PC-9 (cell line): ENCODE results near the gene RRH. TPM values are rescaled to one million over a fixed set of nuclear protein-coding genes. Genes with fewer than 3 reads are reported as not detected.

Source experiments
- BruUV-seq: library from RNA; stranded (reverse); fragments of 400-500 nt; replicated peaks from 2 replicates; lab custom pipeline; 2021; lab: Mats Ljungman, UMichigan
- CTCF ChIA-PET: fragments of 300-600 bp; sonication (Branson Sonifier 250); formaldehyde crosslinking; loops from one replicate; lab custom pipeline; 2022; ENCODE audit warnings: antibody characterized with exemption; lab: Charles Lee
- POLR2A ChIA-PET: fragments of 300-600 bp; sonication (Branson Sonifier 250); formaldehyde crosslinking; loops from one replicate; lab custom pipeline; 2022; ENCODE audit warnings: antibody characterized with exemption; ENCODE audit not compliant: unreplicated experiment; lab: Charles Lee
- DNase-seq, 2 experiments: peaks; one replicate each; pipeline versions ENCODE4 v3.0.0 to v3.0.0-alpha.2; 2015 to 2022; ENCODE audit warnings: mixed read lengths in 1 of 2
- H2AFZ ChIP-seq: fragments of 200-600 bp; sonication (generic); 2 replicates; pipeline ENCODE4 v1.8.1; 2017; ENCODE audit warnings: antibody characterized with exemption
- H3F3A ChIP-seq: fragments of 200-600 bp; sonication (generic); 2 replicates; pipeline ENCODE4 v1.8.1; 2017; ENCODE audit warnings: antibody characterized with exemption, mild to moderate bottlenecking, low read depth; ENCODE audit not compliant: insufficient read depth
- H3K27ac ChIP-seq: fragments of 200-600 bp; sonication (generic); 2 replicates; pipeline ENCODE4 v1.6.1; 2016; ENCODE audit warnings: mixed run types
- H3K27me3 ChIP-seq: fragments of 200-600 bp; sonication (generic); 2 replicates; pipeline ENCODE4 v1.6.1; 2016; ENCODE audit warnings: low read depth, mixed run types; ENCODE audit not compliant: insufficient read depth
- H3K36me3 ChIP-seq: fragments of 200-600 bp; sonication (generic); 2 replicates; pipeline ENCODE4 v1.6.1; 2016; ENCODE audit warnings: low read depth, mixed run types
- H3K4me1 ChIP-seq: fragments of 200-600 bp; sonication (generic); replicated peaks from 2 replicates; pipeline ENCODE4 v1.6.1; 2016; ENCODE audit warnings: mixed run types; ENCODE audit not compliant: insufficient read depth
- H3K4me2 ChIP-seq: fragments of 200-600 bp; sonication (generic); 2 replicates; pipeline ENCODE4 v1.6.1; 2017; ENCODE audit warnings: mixed run types
- H3K4me3 ChIP-seq: fragments of 200-600 bp; sonication (generic); 2 replicates; pipeline ENCODE4 v1.6.1; 2016; ENCODE audit warnings: mixed run types
- H3K79me2 ChIP-seq: fragments of 200-600 bp; sonication (generic); 2 replicates; pipeline ENCODE4 v1.6.1; 2017; ENCODE audit warnings: low read depth, mixed run types
- H3K9me2 ChIP-seq: fragments of 200-600 bp; sonication (generic); 2 replicates; pipeline ENCODE4 v1.8.1; 2017; ENCODE audit warnings: mild to moderate bottlenecking; ENCODE audit not compliant: insufficient read depth
- H3K9me3 ChIP-seq: fragments of 200-600 bp; sonication (generic); 2 replicates; pipeline ENCODE4 v1.8.1; 2016; ENCODE audit warnings: low read depth; ENCODE audit not compliant: insufficient read depth
- H4K20me1 ChIP-seq: fragments of 200-600 bp; sonication (generic); 2 replicates; pipeline ENCODE4 v1.8.1; 2017; ENCODE audit not compliant: insufficient read depth
- EZH2 ChIP-seq: fragments of 200-600 bp; sonication (generic); IDR thresholded peaks from 2 replicates; pipeline ENCODE4 v1.8.0; 2017; ENCODE audit warnings: antibody characterized with exemption, low read depth
- intact Hi-C: fragments of 100-400 bp; cut with micrococcal nuclease; formaldehyde crosslinking; loops from one replicate; pipeline ENCODE4 v1.10.0; 2022; ENCODE audit not compliant: unreplicated experiment
- total RNA-seq: library from RNA; stranded (reverse); gene quantifications from 2 replicates; pipeline ENCODE4 v1.2.3, GENCODE V29; 2021
- TF ChIP-seq, protein P1 (sequence below): fragments of 200-600 bp; sonication (generic); conservative IDR thresholded peaks from 2 replicates; pipeline ENCODE4 v1.6.1; 2017; ENCODE audit warnings: mixed run types, antibody characterized with exemption, mild to moderate bottlenecking, moderate library complexity

The RRH gene
- total RNA-seq, 1 experiment from 2014 or later: 0.24 TPM

DNA sequence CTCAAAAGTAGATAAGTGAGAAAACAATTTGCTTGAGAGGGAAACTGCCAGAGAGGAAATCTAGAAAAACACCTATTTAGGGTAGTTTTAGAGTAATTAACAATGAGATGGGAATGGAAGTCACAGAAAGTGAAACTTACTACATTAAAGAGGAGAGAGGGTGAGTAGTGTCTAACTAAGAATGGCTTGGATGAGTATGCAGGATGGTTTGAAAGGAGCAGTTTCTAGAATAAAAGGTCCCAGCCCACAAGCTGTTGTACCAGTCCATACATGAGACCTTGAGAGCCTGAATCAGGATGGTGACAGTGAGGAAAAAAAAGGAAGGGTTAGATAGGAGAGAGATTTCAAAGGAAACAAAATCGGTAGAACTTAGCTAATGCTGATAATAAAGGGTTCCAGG lies 10.9 kb upstream of the RRH start:
- intact Hi-C loops: loop anchor here (5.0 kb wide), 2 partner anchors 115 to 160 kb away; partner anchors contain the start of gene CASP6
- Histone ChIP-seq H4K20me1 (no peaks in the 10 kb centered on the region), H3K4me1 (peaks cover 20% of the 10 kb centered on the region), H3K4me3 (peak overlapping the region; percentile 90), H3K4me2 (peak overlapping the region; percentile 96), H2AFZ (no peak overlapping the region), H3K27ac (no peak overlapping the region), H3K36me3 (peaks cover 9% of the 10 kb centered on the region), H3K27me3 (no peaks in the 10 kb centered on the region), H3F3A (peaks cover 19% of the 10 kb centered on the region; the same call in 1 of the 2 replicates), H3K9me2 (no peaks in the 10 kb centered on the region), H3K79me2 (peaks cover 46% of the 10 kb centered on the region), H3K9me3 (no peaks in the 10 kb centered on the region)
- no peak for TF ChIP-seq EZH2
- TF ChIP-seq, protein P1, sequence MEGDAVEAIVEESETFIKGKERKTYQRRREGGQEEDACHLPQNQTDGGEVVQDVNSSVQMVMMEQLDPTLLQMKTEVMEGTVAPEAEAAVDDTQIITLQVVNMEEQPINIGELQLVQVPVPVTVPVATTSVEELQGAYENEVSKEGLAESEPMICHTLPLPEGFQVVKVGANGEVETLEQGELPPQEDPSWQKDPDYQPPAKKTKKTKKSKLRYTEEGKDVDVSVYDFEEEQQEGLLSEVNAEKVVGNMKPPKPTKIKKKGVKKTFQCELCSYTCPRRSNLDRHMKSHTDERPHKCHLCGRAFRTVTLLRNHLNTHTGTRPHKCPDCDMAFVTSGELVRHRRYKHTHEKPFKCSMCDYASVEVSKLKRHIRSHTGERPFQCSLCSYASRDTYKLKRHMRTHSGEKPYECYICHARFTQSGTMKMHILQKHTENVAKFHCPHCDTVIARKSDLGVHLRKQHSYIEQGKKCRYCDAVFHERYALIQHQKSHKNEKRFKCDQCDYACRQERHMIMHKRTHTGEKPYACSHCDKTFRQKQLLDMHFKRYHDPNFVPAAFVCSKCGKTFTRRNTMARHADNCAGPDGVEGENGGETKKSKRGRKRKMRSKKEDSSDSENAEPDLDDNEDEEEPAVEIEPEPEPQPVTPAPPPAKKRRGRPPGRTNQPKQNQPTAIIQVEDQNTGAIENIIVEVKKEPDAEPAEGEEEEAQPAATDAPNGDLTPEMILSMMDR: no peak
- DNase-seq: no peak
- ChIA-PET CTCF (no interaction called here), POLR2A (interaction anchor here (0.6 kb wide), 1 partner anchor 96 kb away, joined by 6 read pairs; the partner anchor contains the start of gene EGF)
- BruUV-seq: no TSS peak

DNA sequence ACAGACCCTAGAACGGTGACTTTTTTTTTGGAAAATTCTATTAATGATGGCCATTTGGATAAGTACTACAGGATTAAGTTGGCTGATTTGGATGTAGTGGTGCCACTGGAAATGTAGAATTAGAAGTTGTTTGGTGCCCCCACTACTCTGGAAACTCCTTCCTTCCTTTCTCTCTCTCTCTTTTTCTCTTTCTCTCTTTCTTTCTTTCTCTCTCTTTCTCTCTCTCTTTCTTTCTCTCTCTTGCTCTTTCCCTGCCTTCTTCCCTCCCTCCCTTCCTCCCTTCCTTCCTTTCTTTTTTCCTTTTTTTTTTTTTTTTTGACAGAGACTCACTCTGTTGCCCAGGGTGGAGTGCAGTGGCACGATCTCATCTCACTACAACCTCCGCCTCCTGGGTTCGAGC lies 9.5 kb upstream of the RRH start:
- intact Hi-C loops: loop anchor here (5.0 kb wide), 2 partner anchors 116 to 159 kb away; partner anchors contain the start of gene CASP6
- no peaks in the 10 kb centered on the region for H3K27me3 ChIP-seq
- TF ChIP-seq, protein P1: no peak
- no peak for TF ChIP-seq EZH2
- no peaks in the 10 kb centered on the region for H3K9me3 ChIP-seq
- H3K79me2 ChIP-seq: peaks cover 46% of the 10 kb centered on the region
- no peak overlapping the region for H3K4me3 ChIP-seq
- ChIA-PET CTCF (no interaction called here), POLR2A (no interaction called here)
- peaks cover 20% of the 10 kb centered on the region for H3K4me1 ChIP-seq
- H3K27ac ChIP-seq: no peak overlapping the region
- no peak for DNase-seq
- peaks cover 24% of the 10 kb centered on the region; the same call in 1 of the 2 replicates for H3F3A ChIP-seq
- no peaks in the 10 kb centered on the region for H3K9me2 ChIP-seq
- no peak overlapping the region for H3K4me2 ChIP-seq
- no peak overlapping the region for H2AFZ ChIP-seq
- H3K36me3 ChIP-seq: peaks cover 9% of the 10 kb centered on the region
- no TSS peak for BruUV-seq
- no peaks in the 10 kb centered on the region for H4K20me1 ChIP-seq

- H3K79me2 ChIP-seq: peaks cover 45% of the 10 kb centered on the region
- H3K36me3 ChIP-seq: peaks cover 13% of the 10 kb centered on the region
- no peak overlapping the region for H3K4me3 ChIP-seq
- intact Hi-C loops: no loop called here
- no peak for DNase-seq
- H3K9me2 ChIP-seq: no peaks in the 10 kb centered on the region
- no peak overlapping the region for H3K27ac ChIP-seq
- no peaks in the 10 kb centered on the region for H4K20me1 ChIP-seq
- peaks cover 12% of the 10 kb centered on the region for H3K4me1 ChIP-seq
- CTCF ChIA-PET: no interaction called here
- H2AFZ ChIP-seq: no peak overlapping the region
- H3F3A ChIP-seq: peaks cover 11% of the 10 kb centered on the region; the same call in 1 of the 2 replicates
- no peak overlapping the region for H3K4me2 ChIP-seq
- no TSS peak for BruUV-seq
- H3K9me3 ChIP-seq: no peaks in the 10 kb centered on the region
- H3K27me3 ChIP-seq: no peaks in the 10 kb centered on the region
- TF ChIP-seq, protein P1: no peak
- no peak for TF ChIP-seq EZH2
- POLR2A ChIA-PET: no interaction called here
Observed at GRCh38 chr4:109820563-109820962, 7.2 kb upstream of the RRH start.
